GM21528 (cell line): Measurements from ENCODE around the gene WDR27.
"Not testable (repeated sequence)": the region's sequence is repeated elsewhere in the genome, so short reads cannot be mapped to it uniquely, and the experiment has no call there.

Experiments
- ATAC-seq: cut with Tn5 transposase; IDR thresholded peaks from one replicate; pipeline ENCODE4 v1.9.1; 2021; ENCODE audit warnings: mild to moderate bottlenecking, moderate library complexity; ENCODE audit not compliant: unreplicated experiment, low FRiP score

WDR27 gene

GRCh38 chr6:169498916-169499513, 202.8 kb downstream of the WDR27 start:
- ATAC-seq, result no peak

DNA sequence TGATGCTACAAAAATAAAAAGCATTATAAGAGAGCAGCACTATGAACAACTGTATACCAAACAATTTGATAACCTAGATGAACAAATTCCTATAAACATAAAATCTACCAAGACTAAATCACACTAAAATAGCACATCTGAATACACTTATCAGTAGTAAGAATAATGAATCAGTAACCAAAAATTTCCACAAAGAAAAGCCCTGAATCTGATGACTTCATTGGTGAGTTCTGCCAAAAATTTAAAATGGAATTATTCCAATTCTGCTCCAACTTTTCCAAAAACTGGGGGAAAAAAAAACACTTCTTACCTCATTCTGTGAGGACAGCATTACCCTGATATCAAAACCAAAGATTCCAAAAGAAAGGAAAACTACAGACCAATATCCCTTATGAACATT, 206.2 kb downstream of the WDR27 start:
- no peak for ATAC-seq

DNA sequence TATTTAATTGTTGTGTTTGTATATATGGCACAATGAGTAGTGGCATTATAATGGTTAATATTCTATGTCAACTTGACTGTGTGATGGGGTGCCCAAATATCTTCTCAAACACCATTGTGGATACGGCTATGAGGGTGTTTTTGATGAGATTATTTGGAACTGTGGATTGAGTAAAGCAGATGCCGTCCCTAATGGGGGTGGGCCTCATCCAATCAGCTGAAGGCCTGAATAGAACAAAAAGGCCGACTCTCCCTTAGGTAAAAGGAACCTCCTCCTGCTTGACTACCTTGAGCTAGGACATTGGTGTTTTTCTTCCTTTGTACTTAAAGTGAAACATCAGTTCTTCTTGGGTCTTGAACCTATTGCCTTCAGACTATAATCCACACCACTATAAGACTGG, 207.8 kb downstream of the WDR27 start:
- ATAC-seq, result no peak

- ATAC-seq, result no peak
Observed at GRCh38 chr6:169491482-169491881, 210.3 kb downstream of the WDR27 start.

DNA sequence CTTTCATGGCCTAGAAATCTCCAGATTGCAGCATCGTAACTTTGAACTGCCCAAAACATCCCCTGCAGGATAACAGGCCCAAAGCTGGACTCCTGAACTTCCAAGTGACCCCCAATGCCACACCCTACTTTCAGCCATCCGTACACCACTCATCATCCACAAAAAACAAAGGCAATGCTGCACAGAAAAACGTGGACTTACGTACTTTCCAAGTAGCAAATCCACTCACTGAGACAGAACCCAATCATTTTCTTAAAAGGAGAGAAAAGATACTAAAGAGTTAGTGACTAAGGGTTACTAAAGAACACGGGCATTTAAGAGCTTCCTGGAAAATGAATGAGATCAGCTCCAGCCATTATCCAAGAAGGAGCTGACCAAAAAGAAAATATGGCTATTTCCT, 211.0 kb downstream of the WDR27 start:
- no peak for ATAC-seq

DNA sequence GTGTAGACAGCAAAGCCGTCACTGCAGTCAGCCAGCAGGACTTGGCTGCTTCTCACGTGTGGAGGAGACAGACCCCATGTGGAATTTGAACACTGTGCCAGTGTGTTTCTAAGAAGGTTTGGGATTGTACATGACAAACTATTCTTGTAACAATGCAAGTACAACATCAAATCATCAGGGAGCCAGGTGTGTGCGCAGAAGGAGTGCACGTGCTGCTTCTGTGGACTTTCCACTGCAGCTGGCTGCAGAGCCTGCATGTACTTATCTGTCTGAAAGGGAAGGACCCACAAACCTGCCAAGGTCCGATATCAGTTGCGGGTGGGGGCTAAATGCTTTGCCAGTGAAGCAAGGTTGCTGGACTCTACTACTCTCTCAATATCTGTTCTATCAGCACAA, 211.6 kb downstream of the WDR27 start:
- no peak for ATAC-seq

- ATAC-seq, result no peak
Observed at GRCh38 chr6:169489563-169490245, 212.1 kb downstream of the WDR27 start.

- ATAC-seq, result no peak
Observed at GRCh38 chr6:169487579-169488436, 214.0 kb downstream of the WDR27 start.

- ATAC-seq, result no peak
Observed at GRCh38 chr6:169479783-169480495, 221.9 kb downstream of the WDR27 start.

DNA sequence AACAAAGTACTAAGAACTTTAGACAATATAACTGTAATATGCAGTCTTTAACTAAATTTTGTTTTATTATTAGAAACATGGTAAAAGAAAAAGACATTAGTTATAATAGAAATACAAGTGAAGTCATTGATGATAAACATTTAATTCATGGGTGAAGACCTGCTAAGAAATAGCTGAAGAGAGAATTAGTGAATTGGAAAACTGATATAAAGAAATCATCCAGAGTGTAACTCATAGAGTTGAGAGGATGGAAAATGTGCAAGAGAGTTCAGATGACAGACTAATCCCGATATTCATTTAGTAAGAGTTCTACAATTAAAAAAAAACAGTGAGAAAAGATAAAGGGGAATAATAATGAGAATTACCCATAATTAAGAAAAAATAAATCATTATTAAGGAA, 227.5 kb downstream of the WDR27 start:
- no peak for ATAC-seq

- ATAC-seq, result peak; percentile 58
Observed at GRCh38 chr6:169473663-169474062, 228.2 kb downstream of the WDR27 start.

DNA sequence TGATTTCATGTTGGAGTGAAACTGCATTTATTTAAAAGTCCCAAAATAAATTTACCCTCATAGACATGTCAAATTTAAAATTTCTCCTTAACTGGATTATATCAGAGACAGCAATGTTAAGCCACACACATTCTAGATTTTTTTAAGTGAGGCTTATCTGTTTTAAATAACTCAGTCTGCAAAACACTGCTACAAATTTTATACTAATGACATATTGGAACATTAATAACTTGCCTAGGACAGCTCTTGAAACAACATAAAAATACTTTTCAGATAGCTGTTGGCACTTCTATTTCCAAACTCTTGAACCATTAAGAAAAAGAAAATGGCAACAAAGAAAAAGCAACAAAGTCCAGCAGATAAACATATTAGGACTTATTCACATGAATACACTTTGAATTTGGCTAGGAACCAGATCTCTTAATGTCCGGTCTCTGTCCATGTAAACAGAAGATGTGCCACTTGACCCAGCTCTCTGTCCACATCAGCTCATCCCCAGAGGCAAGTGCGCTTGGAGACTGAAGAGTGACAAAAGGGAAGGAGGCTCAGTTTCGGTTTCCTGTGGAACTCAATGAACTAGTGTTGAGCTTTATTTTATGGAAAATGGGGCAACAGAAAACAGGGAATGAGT, 228.9 kb downstream of the WDR27 start:
- ATAC-seq, result no peak

DNA sequence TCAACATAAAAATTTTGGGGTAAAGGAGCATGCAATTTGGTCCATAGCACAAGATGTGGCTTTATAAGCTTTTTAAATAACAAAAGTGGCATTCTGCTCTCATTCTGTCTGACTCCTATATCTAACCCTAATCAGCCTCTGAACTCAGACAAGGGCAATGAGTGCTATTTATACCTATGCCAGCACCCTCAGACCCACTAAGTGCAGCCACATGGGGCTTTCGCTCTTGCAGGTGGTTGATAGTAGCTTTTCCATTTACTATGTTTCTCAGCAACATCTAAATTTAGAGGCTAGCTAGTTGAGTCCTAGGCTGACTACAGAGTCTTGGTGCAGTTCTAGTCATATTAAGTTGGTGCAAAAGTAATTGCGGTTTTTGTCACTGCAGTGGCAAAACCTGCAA, 231.0 kb downstream of the WDR27 start:
- no peak for ATAC-seq

DNA sequence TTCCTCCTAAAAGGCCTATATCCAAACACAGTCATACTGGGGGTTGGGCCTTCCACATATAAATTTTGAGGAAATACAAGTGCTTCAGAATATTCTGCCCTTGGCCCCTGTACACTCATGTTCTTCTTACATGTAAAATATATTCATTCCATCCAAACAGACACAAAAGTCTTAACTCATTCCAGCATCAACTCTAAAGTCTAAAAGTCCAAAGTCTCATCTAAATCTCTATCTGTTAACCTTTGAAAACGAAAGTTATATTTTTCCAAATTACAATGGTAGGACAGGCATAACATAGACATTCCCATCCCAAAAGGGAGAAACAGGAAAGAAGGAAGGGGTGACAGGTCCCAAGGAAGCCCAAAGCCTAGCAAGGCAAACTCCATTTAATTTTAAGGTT, 232.8 kb downstream of the WDR27 start:
- no peak for ATAC-seq

DNA sequence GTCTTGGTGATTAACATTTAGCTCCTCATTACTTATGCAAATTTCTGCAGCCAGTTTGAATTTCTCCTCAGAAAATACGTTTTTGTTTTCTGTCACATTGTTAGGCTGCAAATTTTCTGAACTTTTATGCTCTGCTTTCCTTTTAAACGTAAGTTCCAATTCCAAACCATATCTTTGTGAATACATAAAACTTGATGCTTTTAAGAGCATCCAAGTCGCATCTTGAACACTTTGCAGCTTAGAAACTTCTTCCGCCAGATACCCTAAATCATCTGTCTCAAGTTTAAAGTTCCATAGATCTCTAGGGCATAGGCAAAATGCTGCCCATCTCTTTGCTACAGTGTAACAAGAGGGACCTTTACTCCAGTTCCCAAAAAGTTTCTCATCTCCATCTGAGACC, 234.1 kb downstream of the WDR27 start:
- not testable (repeated sequence) for ATAC-seq

DNA sequence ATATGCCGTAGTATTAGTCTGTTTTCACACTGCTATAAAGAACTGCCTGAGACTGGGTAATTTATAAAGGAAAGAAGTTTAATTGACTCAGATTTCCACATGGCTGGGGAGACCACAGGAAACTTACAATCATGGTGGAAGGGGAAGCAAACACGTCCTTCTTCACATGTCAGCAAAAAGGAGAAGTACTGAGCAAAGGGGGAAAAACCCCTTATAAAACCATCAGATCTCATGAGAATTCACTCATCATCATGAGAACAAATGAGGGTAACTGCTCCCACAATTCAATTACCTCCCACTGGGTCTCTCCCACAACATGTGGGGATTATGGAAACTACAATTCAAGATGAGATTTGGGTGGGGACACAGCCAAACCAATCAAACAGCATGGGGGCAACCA, 235.6 kb downstream of the WDR27 start:
- ATAC-seq, result not testable (repeated sequence)

- ATAC-seq, result no peak
Observed at GRCh38 chr6:169457762-169458161, 244.1 kb downstream of the WDR27 start.

DNA sequence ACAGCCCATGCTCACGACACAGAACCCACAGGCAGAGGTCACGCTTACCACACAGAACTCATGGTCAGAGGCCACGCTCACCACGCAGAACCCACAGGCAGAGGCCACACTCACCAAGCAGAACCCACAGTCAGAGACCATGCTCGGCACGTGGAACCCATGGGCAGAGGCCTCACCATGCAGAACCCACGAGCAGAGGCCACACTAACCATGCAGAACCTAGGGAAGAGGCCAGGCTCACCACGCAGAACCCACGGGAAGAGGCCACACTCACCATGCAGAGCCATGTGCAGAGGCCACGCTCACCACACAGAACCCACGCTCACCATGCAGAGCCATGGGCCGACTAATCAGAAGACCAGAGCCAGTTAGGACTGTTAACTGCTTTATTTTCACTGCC, 245.0 kb downstream of the WDR27 start:
- ATAC-seq, result no peak

DNA sequence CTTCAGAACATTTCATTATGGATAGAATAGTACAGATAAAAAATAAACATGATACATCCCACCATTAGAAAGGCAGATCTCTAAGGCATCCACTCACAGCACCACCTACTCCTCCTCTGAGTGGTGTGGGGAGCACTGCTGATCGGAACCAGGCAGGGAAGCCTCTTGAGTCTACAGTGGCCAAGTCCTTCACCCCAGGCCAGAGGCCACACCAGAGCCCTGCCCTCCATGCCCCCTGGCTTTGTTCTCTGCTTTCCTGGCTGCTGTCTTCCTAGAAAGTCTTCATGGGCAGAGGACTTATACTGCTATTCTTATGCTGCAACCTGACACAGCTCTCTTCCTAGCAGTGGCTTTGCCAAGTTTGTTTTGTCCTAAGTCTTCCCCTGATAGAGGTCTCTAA, 246.4 kb downstream of the WDR27 start:
- ATAC-seq, result no peak

DNA sequence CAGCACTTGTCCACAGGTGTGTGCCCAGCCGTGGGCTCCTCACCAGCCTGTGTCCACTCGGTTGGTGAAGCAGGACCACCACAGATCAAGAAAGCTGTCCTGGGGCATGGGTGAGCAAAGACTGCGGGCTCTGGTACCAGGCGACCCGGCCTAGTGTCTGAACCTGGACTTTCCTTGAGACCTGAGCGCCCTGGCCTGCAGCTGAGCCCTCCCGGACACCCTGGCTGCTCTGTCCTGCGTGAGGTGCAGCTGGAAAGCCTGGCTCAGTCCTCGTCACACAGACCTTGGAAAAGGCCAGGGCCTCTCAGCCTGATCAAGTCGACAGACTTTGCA, 247.0 kb downstream of the WDR27 start:
- ATAC-seq, result no peak
